Testis (tissue), 3 donors: ENCODE measurements around the gene TEX48. TPM values are rescaled to one million over a fixed set of nuclear protein-coding genes. Genes with fewer than 3 reads are reported as not detected.

ENCODE experiments used
- DNase-seq: peaks from one replicate; pipeline ENCODE4 v3.0.0-alpha.2; 2019
- H3K27ac ChIP-seq, 2 donors: fragments of 200-600 bp; sonication (generic); one replicate each; pipeline ENCODE4 v1.5.1; 2019
- H3K27me3 ChIP-seq: fragments of 200-600 bp; sonication (generic); one replicate; pipeline ENCODE4 v1.5.1; 2019
- H3K36me3 ChIP-seq: fragments of 200-600 bp; sonication (generic); one replicate; pipeline ENCODE4 v1.5.1; 2017; ENCODE audit warnings: low read depth; ENCODE audit errors: missing control alignments
- H3K4me1 ChIP-seq: fragments of 200-600 bp; sonication (generic); one replicate; pipeline ENCODE4 v1.5.1; 2019
- H3K4me3 ChIP-seq, 2 donors: fragments of 200-600 bp; sonication (generic); one replicate each; pipeline ENCODE4 v1.5.1; 2017 to 2019
- H3K9me3 ChIP-seq: fragments of 200-600 bp; sonication (generic); one replicate; pipeline ENCODE4 v1.5.1; 2017
- POLR2A ChIP-seq: fragments of 450-650 bp; IDR thresholded peaks from one replicate; pipeline ENCODE4 v1.6.1; 2017; ENCODE audit warnings: antibody characterized with exemption, mild to moderate bottlenecking, moderate library complexity
- WGBS, 2 donors: methylation state at CpG; one replicate each; pipeline ENCODE4 v1.1.5; 2018; 5-methylcytosine and 5-hydroxymethylcytosine counted together
- intact Hi-C: fragments of 100-400 bp; cut with DNase I; formaldehyde crosslinking; loops from one replicate; pipeline ENCODE4 v1.15.1; 2023; ENCODE audit warnings: low total_unique reads
- polyA plus RNA-seq: library from polyadenylated mRNA; stranded (reverse); fragments of 350-450 nt; fragmentation: Illumina TruSeq; extraction: RNeasy Lipid Tissue Mini Kit (QIAGEN cat#74804); gene quantifications from one replicate; pipeline ENCODE4 v1.2.3, GENCODE V29; 2014; ENCODE audit warnings: low read depth, low replicate concordance; ENCODE audit not compliant: insufficient read depth
- total RNA-seq, 2 donors: library from RNA; depleted of rRNA; stranded (reverse); fragments of >200 nt; gene quantifications; one replicate each; pipeline ENCODE4 v1.2.3, GENCODE V29; 2016
- TF ChIP-seq, protein P1 (sequence below), 3 experiments: fragments of 450-650 bp in 2 of 3; fragments of 200-600 bp in 1 of 3; sonication (generic) in 1 of 3; IDR thresholded peaks; one replicate each; pipeline ENCODE4 v1.5.1; 2016 to 2019; ENCODE audit warnings: antibody characterized with exemption in 3 of 3, mild to moderate bottlenecking in 2 of 3, moderate library complexity in 1 of 3

Gene TEX48
- total and polyA plus RNA-seq, 3 donors from 2014 or later: 11.5 to 44.0 (median 34.6) TPM

GRCh38 chr9:114682846-114683245 is 854 bp upstream of the TEX48 start:
- no peaks in the 10 kb centered on the region for H3K27me3 ChIP-seq
- TF ChIP-seq POLR2A: no peak
- TF ChIP-seq, protein P1, sequence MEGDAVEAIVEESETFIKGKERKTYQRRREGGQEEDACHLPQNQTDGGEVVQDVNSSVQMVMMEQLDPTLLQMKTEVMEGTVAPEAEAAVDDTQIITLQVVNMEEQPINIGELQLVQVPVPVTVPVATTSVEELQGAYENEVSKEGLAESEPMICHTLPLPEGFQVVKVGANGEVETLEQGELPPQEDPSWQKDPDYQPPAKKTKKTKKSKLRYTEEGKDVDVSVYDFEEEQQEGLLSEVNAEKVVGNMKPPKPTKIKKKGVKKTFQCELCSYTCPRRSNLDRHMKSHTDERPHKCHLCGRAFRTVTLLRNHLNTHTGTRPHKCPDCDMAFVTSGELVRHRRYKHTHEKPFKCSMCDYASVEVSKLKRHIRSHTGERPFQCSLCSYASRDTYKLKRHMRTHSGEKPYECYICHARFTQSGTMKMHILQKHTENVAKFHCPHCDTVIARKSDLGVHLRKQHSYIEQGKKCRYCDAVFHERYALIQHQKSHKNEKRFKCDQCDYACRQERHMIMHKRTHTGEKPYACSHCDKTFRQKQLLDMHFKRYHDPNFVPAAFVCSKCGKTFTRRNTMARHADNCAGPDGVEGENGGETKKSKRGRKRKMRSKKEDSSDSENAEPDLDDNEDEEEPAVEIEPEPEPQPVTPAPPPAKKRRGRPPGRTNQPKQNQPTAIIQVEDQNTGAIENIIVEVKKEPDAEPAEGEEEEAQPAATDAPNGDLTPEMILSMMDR (IDR thresholded peaks at IDR 0.05): no peak
- no peak overlapping the region for H3K4me3 ChIP-seq
- H3K4me1 ChIP-seq: no peaks in the 10 kb centered on the region
- no peaks in the 10 kb centered on the region for H3K36me3 ChIP-seq
- no peak overlapping the region for H3K27ac ChIP-seq
- 73 to 87% methylated on average over 3 of the region's 3 CpGs for WGBS, 2 donors
- no peak for DNase-seq
- H3K9me3 ChIP-seq: no peaks in the 10 kb centered on the region
- intact Hi-C loops: no loop called here

DNA sequence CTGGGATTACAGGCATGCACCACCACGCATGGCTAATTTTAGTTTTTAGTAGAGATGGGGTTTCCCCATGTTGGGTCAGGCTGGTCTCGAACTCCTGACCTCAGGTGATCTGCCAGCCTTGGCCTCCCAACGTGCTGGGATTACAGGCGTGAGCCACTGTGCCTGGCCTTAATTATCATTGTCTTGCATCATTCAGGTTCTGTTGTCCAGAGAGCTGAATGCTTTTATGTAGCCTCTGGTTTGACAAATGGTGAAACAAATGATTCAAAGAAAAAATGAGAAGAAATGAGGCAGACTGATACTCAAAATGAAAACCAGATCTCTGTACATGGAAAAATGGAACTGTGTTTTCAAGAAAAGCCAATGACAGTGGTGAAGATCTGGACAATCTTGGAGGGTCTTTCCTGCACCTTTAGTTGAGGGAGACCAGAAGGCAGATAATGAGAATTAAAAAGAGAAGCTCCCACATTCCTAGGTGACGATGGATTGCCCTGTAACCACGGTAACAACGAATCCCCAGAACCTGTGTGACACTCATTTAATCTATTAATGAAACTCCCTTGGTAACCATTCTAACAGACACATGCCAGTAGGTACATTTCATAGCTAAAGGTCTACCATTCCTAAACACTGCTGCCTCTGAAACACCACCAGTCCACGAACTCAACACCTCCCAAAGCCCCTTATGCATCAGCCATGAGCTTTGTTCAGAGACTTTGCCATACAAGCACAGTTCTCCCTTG is 1.6 kb downstream of the TEX48 start:
- H3K4me3 ChIP-seq: no peak overlapping the region
- DNase-seq: no peak
- no peaks in the 10 kb centered on the region for H3K27me3 ChIP-seq
- intact Hi-C loops: no loop called here
- WGBS, 2 donors: 60 to 77% methylated on average over 8 of the region's 8 CpGs
- no peak overlapping the region for H3K27ac ChIP-seq
- no peak for TF ChIP-seq POLR2A
- TF ChIP-seq, protein P1 (IDR thresholded peaks at IDR 0.05): no peak
- no peaks in the 10 kb centered on the region for H3K36me3 ChIP-seq
- H3K9me3 ChIP-seq: no peaks in the 10 kb centered on the region
- no peaks in the 10 kb centered on the region for H3K4me1 ChIP-seq

- DNase-seq: no peak
- Histone ChIP-seq H3K27ac (no peak overlapping the region), H3K4me3 (no peak overlapping the region), H3K9me3 (no peaks in the 10 kb centered on the region), H3K36me3 (no peaks in the 10 kb centered on the region), H3K4me1 (no peaks in the 10 kb centered on the region), H3K27me3 (no peaks in the 10 kb centered on the region)
- TF ChIP-seq, protein P1 (IDR thresholded peaks at IDR 0.05): no peak
- no peak for TF ChIP-seq POLR2A
- intact Hi-C loops: no loop called here
Observed at GRCh38 chr9:114678795-114679194, 3.2 kb downstream of the TEX48 start.

DNA sequence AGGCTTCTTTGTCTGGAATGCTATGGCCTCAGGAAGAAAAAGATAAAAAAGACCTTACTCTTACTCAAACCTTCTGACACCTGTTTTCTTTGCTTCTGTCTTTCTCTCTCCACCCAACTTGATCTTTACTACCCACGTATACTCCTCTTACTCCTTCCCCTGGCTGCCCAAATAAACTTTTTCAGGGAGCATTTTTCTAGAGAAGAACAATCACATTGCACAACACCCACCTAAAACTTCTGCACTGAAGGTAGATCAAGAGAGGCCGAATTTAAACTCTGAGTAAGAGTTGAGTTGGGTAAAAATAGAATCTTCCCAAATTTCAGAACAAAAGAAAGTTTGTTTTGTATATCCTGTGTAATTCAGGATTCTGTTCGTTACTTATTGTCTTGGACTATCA is 3.9 kb downstream of the TEX48 start:
- H3K27me3 ChIP-seq: no peaks in the 10 kb centered on the region
- WGBS, 2 donors: 73 to 81% methylated on average over 3 of the region's 3 CpGs
- H3K4me1 ChIP-seq: no peaks in the 10 kb centered on the region
- no peak overlapping the region for H3K27ac ChIP-seq
- intact Hi-C loops: no loop called here
- H3K4me3 ChIP-seq: no peak overlapping the region
- H3K36me3 ChIP-seq: no peaks in the 10 kb centered on the region
- no peak for DNase-seq
- no peak for TF ChIP-seq POLR2A
- TF ChIP-seq, protein P1 (IDR thresholded peaks at IDR 0.05): no peak
- H3K9me3 ChIP-seq: no peaks in the 10 kb centered on the region

DNA sequence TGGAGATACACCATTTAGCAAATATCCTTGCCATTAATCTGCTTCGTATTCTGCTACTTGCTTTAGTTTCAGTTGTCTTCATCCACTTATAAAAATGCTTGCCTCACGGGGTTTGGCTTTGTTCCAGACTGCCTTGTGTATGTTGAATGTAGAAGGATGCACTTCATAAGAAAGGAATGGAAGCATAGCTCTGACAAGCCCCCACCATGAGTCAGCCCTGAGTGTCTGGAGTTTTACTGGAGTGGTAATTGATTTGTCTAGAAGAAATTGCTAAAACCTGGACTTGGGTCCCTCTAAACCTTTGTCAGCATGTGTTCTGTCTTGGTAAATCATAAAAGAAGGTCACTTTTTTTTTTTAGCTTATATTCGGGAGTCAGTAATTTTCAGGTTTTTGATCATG is 4.6 kb downstream of the TEX48 start:
- Histone ChIP-seq H3K36me3 (no peaks in the 10 kb centered on the region), H3K4me1 (no peaks in the 10 kb centered on the region), H3K27ac (no peak overlapping the region), H3K27me3 (no peaks in the 10 kb centered on the region), H3K4me3 (no peak overlapping the region), H3K9me3 (no peaks in the 10 kb centered on the region)
- DNase-seq: no peak
- intact Hi-C loops: no loop called here
- WGBS, 2 donors: 52 to 65% methylated on average over 3 of the region's 3 CpGs
- no peak for TF ChIP-seq POLR2A
- TF ChIP-seq, protein P1 (IDR thresholded peaks at IDR 0.05): no peak
